OCI-M2 (cell line): ENCODE measurements around the gene TRIM40.
A peak's percentile ranks its signal among the peaks of the same experiment; 100 is the strongest.
"Not testable (repeated sequence)": the region's sequence is repeated elsewhere in the genome, so short reads cannot be mapped to it uniquely, and the experiment has no call there.

Experiments
- DNase-seq: peaks from one replicate; lab custom pipeline; 2025; ENCODE audit not compliant: unreplicated experiment; lab: John Stamatoyannopoulos, UW

Gene TRIM40

GRCh38 chr6:30162265-30163089 lies 26.5 kb downstream of the TRIM40 start:
- DNase-seq = no peak

- DNase-seq = no peak
Observed at GRCh38 chr6:30163090-30163917, 27.4 kb downstream of the TRIM40 start, which contains the start of gene TRIM15. Gene TRIM15 (plus strand): TSS chr6:30163546. CDS start chr6:30163685, 139 bp downstream.

GRCh38 chr6:30163918-30164654 lies 28.1 kb downstream of the TRIM40 start:
- no peak for DNase-seq

- DNase-seq = no peak
Observed at GRCh38 chr6:30164714-30165113, 28.8 kb downstream of the TRIM40 start.

GRCh38 chr6:30165238-30165637 lies 29.3 kb downstream of the TRIM40 start:
- DNase-seq = not testable (repeated sequence)

GRCh38 chr6:30167101-30167500 lies 31.2 kb downstream of the TRIM40 start:
- no peak for DNase-seq

- DNase-seq = no peak
Observed at GRCh38 chr6:30168741-30169140, 32.8 kb downstream of the TRIM40 start.

- peak; percentile 71 for DNase-seq
Observed at GRCh38 chr6:30169658-30170614, 34.0 kb downstream of the TRIM40 start.

GRCh38 chr6:30171677-30172471 lies 35.9 kb downstream of the TRIM40 start:
- DNase-seq = no peak

GRCh38 chr6:30172681-30173080 lies 36.7 kb downstream of the TRIM40 start:
- DNase-seq = no peak

- DNase-seq = no peak
Observed at GRCh38 chr6:30175765-30176164, 39.8 kb downstream of the TRIM40 start.

GRCh38 chr6:30178837-30179236 lies 42.9 kb downstream of the TRIM40 start:
- DNase-seq = no peak

GRCh38 chr6:30180145-30180544 lies 44.2 kb downstream of the TRIM40 start:
- no peak for DNase-seq

- DNase-seq = no peak
Observed at GRCh38 chr6:30184417-30185031, 48.6 kb downstream of the TRIM40 start.

- no peak for DNase-seq
Observed at GRCh38 chr6:30185846-30186484, 50.0 kb downstream of the TRIM40 start.

GRCh38 chr6:30188541-30188940 lies 52.6 kb downstream of the TRIM40 start:
- no peak for DNase-seq

GRCh38 chr6:30192076-30192475 lies 56.1 kb downstream of the TRIM40 start:
- no peak for DNase-seq
